ENCODE data around the gene SRGAP2.
"Not testable (repeated sequence)": the region's sequence is repeated elsewhere in the genome, so short reads cannot be mapped to it uniquely, and the experiment has no call there.

DNA sequence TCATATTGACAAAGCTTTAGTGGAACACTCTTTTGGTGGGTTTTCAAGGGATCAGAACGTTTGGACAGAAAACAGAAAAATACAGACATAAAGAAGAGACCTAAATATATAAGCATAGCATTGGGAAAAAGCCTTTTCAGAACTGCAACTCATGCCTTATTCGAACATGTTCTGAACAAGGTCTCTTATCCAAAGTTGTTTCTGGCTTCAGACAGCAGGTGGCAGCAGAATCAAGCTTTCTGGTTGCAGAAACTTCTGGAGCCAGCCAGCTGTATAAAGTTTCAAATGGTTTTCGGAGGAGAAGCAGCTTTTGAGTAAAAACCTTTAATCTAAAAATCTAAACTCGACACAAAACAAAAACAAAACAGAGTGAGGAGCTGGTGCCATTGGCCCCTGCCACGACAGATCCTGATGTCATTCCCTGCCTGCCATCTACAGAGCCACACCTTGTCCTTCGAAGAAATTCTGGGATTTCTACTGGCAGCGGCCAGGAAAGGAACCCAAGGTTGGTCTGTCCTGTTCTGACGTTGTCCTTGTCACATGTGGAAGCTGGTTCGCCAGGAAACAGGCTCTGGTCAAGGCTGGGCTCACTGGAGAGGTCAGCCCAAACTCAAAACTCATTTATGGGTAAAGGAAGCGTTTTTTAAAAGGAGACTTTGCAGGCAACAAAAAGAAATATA lies 35.9 kb upstream of the SRGAP2 start:
- TF ChIP-seq, protein P1, sequence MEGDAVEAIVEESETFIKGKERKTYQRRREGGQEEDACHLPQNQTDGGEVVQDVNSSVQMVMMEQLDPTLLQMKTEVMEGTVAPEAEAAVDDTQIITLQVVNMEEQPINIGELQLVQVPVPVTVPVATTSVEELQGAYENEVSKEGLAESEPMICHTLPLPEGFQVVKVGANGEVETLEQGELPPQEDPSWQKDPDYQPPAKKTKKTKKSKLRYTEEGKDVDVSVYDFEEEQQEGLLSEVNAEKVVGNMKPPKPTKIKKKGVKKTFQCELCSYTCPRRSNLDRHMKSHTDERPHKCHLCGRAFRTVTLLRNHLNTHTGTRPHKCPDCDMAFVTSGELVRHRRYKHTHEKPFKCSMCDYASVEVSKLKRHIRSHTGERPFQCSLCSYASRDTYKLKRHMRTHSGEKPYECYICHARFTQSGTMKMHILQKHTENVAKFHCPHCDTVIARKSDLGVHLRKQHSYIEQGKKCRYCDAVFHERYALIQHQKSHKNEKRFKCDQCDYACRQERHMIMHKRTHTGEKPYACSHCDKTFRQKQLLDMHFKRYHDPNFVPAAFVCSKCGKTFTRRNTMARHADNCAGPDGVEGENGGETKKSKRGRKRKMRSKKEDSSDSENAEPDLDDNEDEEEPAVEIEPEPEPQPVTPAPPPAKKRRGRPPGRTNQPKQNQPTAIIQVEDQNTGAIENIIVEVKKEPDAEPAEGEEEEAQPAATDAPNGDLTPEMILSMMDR (IDR thresholded peaks at IDR 0.05; ENCODE audit: insufficient read depth, low read length) = not testable (repeated sequence)
- not testable (repeated sequence) for TF ChIP-seq REST (IDR thresholded peaks at IDR 0.05; ENCODE audit: insufficient replicate concordance, low read depth); POLR2AphosphoS5 (IDR thresholded peaks at IDR 0.05; ENCODE audit: low read depth); GABPA (IDR thresholded peaks at IDR 0.05; ENCODE audit: low read depth); SPI1 (IDR thresholded peaks at IDR 0.05; ENCODE audit: borderline replicate concordance, low read depth)
